Erythroblast (primary cell): ENCODE measurements around the gene EEF1AKMT1.

Experiments used
- GATA1 ChIP-seq: IDR thresholded peaks from 2 replicates; pipeline ENCODE4 v1.6.1; 2011; ENCODE audit warnings: low read depth, mild to moderate bottlenecking, control low read depth, low read length, moderate library complexity
- POLR2A ChIP-seq: IDR thresholded peaks from 2 replicates; pipeline ENCODE4 v1.6.1; 2011; ENCODE audit warnings: mild to moderate bottlenecking, low read length

GRCh38 chr13:20749377-20749776, 24.4 kb downstream of the EEF1AKMT1 start:
- TF ChIP-seq POLR2A: no peak
- no peak for TF ChIP-seq GATA1
